Fibroblast of skin of scalp (primary cell): ENCODE results near the gene PGBD5.

Experiments used
- DNase-seq: peaks from one replicate; pipeline ENCODE4 v3.0.0-alpha.2; 2013

PGBD5 gene

DNA sequence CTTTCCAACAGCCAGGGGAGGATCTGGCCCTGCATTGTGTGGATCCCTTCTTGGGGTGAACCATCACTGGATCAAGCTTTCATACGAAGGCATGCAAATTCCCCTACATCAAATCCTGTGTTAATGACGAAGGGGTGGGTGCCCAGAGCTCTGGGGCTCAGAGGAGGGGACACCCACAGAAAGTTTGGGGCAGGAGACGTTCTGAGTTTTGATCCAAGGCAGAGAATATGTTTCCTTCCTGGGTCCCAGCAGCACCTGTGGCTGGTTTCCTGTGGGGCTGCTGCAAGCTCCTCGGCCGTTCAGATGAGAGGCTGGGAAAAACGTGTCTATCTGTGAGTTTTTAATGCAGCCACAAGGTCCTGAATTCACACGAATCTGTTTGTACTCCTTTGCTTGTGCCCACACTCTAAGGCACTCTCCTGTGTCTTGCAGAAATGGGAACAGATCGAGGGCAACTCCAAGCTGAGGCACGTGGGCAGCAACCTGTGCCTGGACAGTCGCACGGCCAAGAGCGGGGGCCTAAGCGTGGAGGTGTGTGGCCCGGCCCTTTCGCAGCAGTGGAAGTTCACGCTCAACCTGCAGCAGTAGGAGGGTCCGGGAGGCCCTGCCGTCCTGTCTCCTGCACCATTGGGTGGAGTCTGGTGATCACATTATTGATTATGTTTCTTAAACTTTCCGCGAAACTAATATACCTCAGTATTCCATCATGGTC, 147.1 kb downstream of the PGBD5 start:
- DNase-seq: no peak

DNA sequence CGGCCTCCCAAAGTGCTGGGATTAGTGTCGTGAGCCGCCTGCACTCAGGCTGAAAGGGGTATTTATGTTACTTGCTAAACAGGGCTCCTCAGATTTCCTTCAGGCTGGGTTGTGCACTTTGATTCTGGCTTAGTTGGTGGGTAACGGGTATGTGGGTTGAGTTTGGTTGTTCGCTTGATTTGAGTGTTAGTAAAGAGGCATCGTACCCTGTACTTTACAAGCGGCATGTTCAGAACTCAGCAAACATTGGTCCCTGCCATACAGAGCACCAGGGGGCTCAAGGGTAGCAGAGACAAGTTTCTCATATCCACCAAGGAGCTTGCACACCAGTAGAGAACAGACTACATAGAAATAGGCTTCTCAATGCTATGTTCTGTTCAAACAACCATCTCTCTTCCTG, 147.8 kb downstream of the PGBD5 start:
- no peak for DNase-seq

- DNase-seq: no peak
These were observed 148.7 kb downstream of the PGBD5 start for GRCh38 chr1:230277201-230278025.

DNA sequence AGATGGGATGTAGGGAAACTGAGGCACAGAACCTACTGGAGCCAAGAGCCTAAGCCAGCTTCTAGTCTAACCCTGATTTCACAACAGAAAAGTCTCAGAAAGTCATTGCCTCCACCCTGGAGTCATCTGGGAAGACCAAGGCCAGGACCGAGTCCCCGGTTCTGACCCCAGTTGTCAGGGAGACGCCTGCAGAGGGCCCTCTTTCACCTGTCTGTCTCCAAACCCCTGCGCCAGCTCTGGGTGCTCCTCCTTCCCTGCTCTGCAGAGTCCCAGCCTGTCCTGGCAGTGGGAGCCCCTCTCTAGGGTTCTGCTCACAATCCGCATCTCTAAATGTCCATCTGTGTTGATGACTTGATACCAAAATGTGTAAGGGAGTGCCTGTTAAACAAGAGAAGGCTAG, 149.7 kb downstream of the PGBD5 start:
- no peak for DNase-seq

DNA sequence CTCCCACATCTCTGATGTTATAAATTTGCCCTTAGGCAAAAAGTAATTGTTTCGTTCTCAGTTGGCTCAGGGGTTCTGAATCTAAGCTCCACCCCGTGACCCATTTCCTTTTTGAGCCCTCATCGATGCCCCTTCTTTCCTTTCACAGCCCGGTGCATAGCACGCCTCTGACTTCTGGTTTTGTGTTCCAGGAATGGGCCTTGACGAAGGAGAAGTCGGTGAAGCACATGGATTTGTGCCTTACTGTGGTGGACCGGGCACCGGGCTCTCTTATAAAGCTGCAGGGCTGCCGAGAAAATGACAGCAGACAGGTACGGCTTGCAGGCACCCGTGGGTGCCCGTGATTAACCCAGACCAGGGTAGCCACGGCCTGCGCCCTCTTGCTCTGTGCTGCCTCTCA, 151.9 kb downstream of the PGBD5 start:
- no peak for DNase-seq

DNA sequence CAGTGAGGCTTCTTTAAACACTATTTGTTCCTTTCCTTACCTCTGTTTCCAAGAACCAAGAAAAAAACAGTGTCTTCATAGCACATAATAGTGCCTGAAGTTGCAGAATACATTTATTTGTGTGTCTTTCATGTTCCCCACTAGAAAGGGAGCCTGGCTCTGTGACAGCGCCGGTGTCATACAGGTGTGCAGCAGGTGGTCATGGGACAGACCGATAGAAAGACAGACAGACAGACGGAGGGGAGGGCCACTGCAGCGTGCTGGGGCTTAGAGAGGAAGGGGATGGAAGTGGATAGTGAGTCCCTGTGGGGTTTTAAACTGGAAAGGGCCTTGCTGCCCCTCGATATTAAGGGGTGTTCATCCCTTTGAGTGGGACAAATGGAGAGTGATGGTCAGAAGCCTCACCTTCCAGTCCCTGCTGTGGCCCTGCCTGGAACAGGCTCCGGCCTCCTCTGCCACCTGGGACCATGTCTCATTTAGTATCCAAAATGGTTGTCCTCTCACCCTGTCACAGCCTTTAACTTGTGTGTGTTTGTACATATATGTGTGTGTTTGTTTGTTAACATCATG, 152.9 kb downstream of the PGBD5 start:
- DNase-seq: no peak

DNA sequence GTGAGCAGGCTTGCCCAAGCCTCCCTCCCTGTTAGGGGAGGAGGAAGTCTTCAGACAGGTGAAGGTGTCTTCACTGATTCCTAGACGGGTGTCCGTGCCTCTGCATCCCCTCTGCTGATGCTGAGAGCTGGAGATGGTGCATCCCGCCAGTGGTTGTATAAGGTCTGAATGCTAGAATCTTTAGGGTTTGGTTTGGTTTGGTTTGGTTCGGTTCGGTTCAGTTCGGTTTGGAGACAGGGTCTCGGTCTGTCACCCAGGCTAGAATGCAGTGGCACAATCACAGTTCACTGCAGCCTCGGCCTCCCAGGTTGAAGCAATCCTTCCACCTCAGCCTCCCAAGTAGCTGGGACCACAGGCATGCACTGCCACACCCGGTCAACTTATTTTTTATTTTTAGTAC, 153.6 kb downstream of the PGBD5 start:
- no peak for DNase-seq

- no peak for DNase-seq
These were observed 154.7 kb downstream of the PGBD5 start for GRCh38 chr1:230271300-230272035.

DNA sequence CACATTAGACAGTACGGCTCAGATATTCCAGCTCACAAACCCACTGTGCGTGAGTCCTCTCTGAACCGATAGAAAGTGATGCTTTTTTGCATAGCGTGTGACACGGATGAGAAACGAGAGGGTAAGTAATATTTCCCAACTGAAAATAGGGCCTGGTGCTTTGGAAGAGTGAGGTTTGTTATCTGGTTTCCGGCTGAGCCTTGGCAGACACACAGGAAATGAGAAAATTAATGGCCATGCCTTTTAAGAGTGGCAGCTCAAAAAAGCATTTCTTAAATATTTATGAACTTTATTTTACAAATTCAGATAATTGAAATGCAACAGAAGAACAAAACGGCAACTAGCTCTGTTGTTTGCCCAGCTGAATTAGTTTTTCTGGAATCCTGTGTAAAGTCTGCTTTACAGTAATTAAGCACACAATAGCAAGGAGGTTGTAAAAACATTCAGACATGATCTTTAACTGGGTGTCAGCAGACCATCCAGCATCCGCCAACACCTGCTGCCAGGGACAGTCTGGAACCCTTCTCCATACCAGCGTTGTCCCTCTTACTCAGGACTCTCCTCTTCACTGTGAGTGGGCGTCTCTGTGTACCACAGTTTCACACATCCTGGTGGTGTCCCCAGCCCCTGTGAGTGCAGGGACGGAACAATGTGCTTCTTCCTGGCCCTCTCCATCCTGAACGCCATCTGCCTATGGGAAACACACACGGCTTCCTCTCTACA, 155.4 kb downstream of the PGBD5 start:
- no peak for DNase-seq

GRCh38 chr1:230270185-230270558, 156.0 kb downstream of the PGBD5 start:
- DNase-seq: no peak

DNA sequence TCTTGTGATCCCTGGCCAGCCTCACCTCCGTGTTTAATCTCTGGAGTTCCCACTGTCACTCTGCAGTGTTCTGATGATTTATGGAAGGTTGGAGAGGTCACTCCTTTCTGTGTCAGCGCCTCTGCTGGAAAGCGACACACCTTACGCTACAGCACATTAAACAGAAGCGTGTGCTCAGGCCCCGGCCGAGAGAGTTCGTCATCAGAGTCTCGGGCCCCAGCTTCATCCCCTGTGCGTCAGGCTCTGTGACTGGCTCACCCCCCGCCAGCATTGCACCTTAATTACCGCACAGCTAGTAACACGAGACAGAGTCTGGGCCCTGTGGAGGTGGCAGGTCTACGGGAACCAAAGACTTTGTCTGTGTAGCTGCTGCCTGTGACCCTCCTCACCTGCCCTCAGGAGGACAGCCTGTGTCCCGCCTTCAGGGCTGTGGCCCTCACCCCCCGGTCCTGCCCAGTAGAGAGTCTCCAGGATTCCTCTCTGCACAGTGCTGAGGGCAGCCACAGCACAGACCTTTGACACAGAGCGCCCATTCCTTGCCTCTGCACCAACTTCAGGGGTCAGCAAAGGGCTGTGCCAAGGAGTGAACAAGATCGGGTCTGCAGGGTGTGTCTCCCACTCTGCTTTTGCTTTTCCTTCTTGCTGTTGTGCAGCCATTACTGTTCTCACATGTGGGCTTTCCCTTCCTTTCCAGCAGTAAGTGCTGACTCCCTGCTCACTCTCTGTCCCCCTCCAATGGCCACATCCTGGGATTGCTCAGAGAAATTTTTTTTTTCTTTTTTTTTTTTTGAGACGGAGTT, 157.6 kb downstream of the PGBD5 start:
- peak; percentile 75 for DNase-seq

DNA sequence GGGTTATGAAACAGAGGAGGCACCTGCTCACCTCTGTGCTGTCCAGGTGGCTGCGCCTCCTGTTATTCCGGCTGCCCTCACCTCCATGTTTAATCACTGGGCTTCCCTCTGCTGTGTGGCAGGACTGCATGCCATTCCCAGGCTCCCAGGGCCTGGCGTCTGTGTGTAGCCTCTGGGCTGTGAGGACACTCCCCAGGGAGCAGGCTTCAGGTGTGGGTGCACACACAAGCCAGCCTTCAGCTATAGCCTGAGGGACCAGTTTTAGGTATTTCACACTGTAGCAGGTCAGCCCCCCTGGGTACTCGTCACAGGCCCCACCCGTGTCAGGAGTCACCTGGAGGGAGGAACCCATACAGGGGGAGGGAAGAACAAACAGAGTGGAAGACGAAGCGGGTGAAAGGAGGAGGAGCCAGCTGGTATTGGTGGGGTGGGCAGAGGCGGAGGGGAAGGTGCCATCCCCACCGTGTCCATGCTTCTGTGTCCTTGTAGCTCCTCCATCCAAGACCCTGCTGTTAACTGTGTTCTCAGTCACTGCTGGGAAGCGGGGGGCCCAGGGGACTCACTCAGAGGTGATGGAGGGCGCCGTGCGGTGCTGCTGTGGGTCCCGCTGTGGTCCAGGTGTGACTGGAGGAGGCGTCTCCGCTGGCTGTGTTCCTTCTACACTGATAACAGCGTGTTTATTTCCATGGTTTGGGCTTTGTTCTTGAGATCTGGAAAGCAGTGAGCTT, 158.6 kb downstream of the PGBD5 start:
- no peak for DNase-seq

DNA sequence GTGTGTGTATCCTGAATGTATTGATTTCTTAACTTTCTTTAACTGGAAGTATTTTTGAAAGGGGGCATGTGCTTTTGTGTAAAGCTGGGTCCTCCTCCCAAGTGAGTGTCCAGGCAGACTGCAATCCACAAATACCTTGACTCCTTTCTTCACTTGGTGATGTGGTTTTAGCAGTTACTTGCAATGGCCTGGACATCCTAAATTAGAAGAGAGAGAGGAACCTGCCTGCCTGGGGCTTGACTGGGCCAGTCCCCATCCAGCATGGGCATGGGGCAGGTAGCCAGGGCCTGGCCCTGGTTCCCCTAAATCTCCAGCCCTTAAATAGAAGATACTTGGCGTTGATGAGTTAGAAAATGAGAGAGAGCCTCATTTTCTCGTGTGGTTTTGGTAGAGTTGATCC, 159.7 kb downstream of the PGBD5 start:
- DNase-seq: no peak

DNA sequence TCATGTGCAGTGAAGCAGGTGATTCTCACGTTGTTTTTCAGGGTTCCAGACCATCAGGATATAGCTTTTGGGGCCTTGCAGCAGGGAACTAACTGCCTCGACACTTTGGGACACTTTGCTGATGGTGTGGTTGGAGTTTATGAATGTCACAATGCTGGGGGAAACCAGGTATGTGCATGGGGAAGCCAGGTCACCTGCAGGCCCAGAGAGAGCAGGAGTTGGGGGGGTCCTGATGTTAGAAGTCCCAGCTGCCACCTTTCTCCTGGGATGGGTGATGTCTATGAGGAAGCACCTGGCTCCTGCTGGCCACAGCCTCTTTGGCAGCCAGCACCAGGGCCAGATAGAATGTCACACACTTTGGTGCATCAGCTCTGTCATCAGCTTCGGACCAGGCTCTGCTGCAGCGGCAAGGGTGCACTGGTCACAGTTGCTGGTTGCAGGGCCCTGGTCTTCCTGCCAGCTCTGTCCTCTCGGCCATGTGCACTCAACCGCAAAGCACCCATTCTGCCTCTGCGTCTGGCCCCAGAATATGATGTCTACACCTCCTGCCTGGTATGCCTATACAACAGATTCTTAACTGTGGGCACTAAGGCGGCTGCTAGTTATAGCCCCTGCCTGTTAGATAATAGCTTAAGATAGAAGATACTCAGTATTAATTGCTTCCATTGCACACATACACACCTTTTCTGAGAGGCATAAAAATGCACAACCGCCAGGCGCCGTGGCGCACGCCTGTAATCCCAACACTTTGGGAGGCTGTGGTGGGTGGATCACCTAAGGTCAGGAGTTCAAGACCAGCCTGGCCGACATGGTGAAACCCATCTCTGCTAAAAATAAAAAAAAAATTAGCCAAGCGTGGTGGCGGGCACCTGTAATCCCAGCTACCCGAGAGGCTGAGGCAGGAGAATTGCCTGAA, 160.7 kb downstream of the PGBD5 start:
- no peak for DNase-seq
